ENCODE data around the gene DNAJB13.
A peak's percentile ranks its signal among the peaks of the same experiment; 100 is the strongest.

DNAJB13 gene

DNA sequence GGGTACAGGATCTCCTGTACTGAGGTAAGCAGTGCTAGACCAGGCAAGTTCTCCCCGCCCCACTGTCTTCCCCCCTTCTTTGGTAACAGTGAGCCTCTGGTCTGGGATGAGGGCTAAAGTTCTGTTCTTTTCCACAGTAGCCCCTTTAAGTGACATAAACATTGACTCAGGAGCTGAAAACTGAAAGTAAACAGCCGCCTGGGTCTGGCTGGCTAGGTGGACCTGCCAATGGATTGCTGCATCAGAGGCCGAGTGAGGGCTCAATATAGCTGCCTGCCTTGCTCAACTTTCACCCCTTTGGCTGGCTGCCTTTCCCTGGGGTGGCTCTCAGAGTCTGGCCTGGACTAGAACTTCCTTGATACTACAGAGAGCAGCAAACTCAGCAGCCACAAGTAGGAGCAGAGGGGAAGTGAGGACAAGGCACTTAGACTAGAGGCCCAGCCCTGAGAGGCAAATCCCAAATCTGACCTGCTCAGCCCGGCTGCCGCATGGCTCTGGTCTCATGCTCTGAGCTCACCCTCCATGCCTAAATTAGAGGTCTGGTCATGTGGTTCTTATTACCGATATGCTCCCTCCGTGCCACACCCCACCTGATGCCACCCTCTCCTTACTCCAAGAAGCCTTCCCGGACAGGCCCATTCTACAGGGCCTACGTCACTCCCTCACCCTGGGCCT is 67.6 kb downstream of the DNAJB13 start:
- no peak for DNase-seq

DNA sequence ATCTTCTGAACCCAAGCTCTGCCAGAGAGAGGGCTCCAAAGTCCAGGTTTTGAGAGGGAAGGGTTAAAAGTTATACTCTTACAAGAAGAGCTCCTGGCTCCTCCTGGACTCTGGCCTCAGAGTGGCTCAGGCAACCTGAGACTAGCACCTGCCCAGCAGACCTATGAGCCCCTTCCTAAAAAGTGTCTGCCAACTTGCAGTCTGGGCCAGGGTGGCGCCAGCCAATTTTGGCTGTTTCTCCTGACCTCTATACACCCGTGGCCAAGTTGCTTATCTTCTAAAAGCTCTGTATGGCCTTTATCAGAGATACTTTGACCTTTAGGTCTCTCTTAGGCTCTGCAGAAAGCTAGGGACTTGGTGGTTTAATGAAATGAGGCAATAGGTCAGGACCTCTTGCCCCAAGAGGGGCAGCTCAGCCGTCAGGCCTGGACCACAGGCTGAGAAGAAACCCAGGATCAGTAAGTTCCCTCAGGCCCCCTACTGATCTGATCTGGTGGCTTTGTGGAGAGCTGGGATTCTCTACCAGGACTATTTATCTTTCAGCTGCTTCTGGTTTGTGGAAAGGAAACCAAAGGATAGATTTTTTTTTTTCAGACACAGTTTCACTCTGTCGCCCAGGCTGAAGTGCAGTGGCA is 68.4 kb downstream of the DNAJB13 start:
- no peak for DNase-seq

- peak; percentile 24 for DNase-seq
Measured at GRCh38 chr11:74019860-74020259, 69.0 kb downstream of the DNAJB13 start.

Data from activated T-cell treated with anti-CD3 and anti-CD28 coated beads for 4 hours (primary cell).